ENCODE data around the gene SYT17.

Gene SYT17

GRCh38 chr16:19210968-19211367, 42.9 kb downstream of the SYT17 start:
- DNase-seq (ENCODE audit: low read depth) = no peak
- no peak overlapping the region for H3K4me3 ChIP-seq (ENCODE audit: low read depth, low read length)
- TF ChIP-seq CTCF (IDR thresholded peaks at IDR 0.05; ENCODE audit: control insufficient read depth, extremely low read depth, insufficient read depth) = no peak

- no peak for TF ChIP-seq CTCF (IDR thresholded peaks at IDR 0.05; ENCODE audit: control insufficient read depth, extremely low read depth, insufficient read depth)
- H3K4me3 ChIP-seq (ENCODE audit: low read depth, low read length) = no peak overlapping the region
- DNase-seq (ENCODE audit: low read depth) = no peak
These were observed 44.0 kb downstream of the SYT17 start for GRCh38 chr16:19212059-19212458.

GRCh38 chr16:19213885-19214284, 45.8 kb downstream of the SYT17 start:
- no peak for TF ChIP-seq CTCF (IDR thresholded peaks at IDR 0.05; ENCODE audit: control insufficient read depth, extremely low read depth, insufficient read depth)
- no peak overlapping the region for H3K4me3 ChIP-seq (ENCODE audit: low read depth, low read length)
- no peak for DNase-seq (ENCODE audit: low read depth)

GRCh38 chr16:19215705-19216104, 47.7 kb downstream of the SYT17 start:
- no peak for TF ChIP-seq CTCF (IDR thresholded peaks at IDR 0.05; ENCODE audit: control insufficient read depth, extremely low read depth, insufficient read depth)
- no peak for DNase-seq (ENCODE audit: low read depth)
- no peak overlapping the region for H3K4me3 ChIP-seq (ENCODE audit: low read depth, low read length)

GRCh38 chr16:19218581-19218980, 50.5 kb downstream of the SYT17 start:
- H3K4me3 ChIP-seq (ENCODE audit: low read depth, low read length) = no peak overlapping the region
- TF ChIP-seq CTCF (IDR thresholded peaks at IDR 0.05; ENCODE audit: control insufficient read depth, extremely low read depth, insufficient read depth) = no peak
- no peak for DNase-seq (ENCODE audit: low read depth)

- no peak overlapping the region for H3K4me3 ChIP-seq (ENCODE audit: low read depth, low read length)
These were observed 51.8 kb downstream of the SYT17 start for GRCh38 chr16:19219836-19220235.

More at GRCh38 chr16:19219836-19220235, 51.8 kb downstream of the SYT17 start:
- TF ChIP-seq CTCF (IDR thresholded peaks at IDR 0.05; ENCODE audit: control insufficient read depth, extremely low read depth, insufficient read depth) = no peak
- no peak for DNase-seq (ENCODE audit: low read depth)

All from LNCaP clone FGC (cell line).